CD4-positive, alpha-beta T cell treated with Interleukin-1 beta for 1 hour (primary cell): ENCODE results near the gene UGT2A1.
"Not testable (repeated sequence)": the region's sequence is repeated elsewhere in the genome, so short reads cannot be mapped to it uniquely, and the experiment has no call there.

Source experiments
- DNase-seq, 2 donors: peaks; one replicate each; pipeline ENCODE4 v3.0.0-alpha.2; 2020 to 2022

UGT2A1 gene

GRCh38 chr4:69653147-69653546 lies at the start of gene UGT2A1:
Gene UGT2A1 (minus strand): TSS chr4:69653247. CDS start chr4:69647644, 5,603 bp downstream.
- no peak for DNase-seq

GRCh38 chr4:69702201-69702600 lies 49.2 kb upstream of the UGT2A1 start:
- no peak for DNase-seq

GRCh38 chr4:69701696-69702095 lies 48.6 kb upstream of the UGT2A1 start:
- no peak for DNase-seq

GRCh38 chr4:69697536-69698242 lies 44.6 kb upstream of the UGT2A1 start:
- no peak for DNase-seq

- DNase-seq: peak in 1 of 2 donors; percentile 48
Observed at GRCh38 chr4:69689599-69689998, 36.6 kb upstream of the UGT2A1 start.

GRCh38 chr4:69684804-69685203 lies 31.8 kb upstream of the UGT2A1 start:
- DNase-seq: no peak

- DNase-seq: no peak
Observed at GRCh38 chr4:69668680-69669079, 15.6 kb upstream of the UGT2A1 start.

GRCh38 chr4:69664009-69664408 lies 11.0 kb upstream of the UGT2A1 start:
- DNase-seq: not testable (repeated sequence)

GRCh38 chr4:69661130-69661803 lies 8.2 kb upstream of the UGT2A1 start:
- DNase-seq: peak; percentile 2 to 11

- no peak for DNase-seq
Observed at GRCh38 chr4:69658133-69658532, 5.1 kb upstream of the UGT2A1 start.

GRCh38 chr4:69656653-69657158 lies 3.7 kb upstream of the UGT2A1 start:
- DNase-seq: no peak

GRCh38 chr4:69650872-69651271 lies 2.2 kb downstream of the UGT2A1 start:
- DNase-seq: no peak

- DNase-seq: no peak
Observed at GRCh38 chr4:69649629-69650028, 3.4 kb downstream of the UGT2A1 start.

GRCh38 chr4:69649207-69649606 lies 3.8 kb downstream of the UGT2A1 start:
- no peak for DNase-seq

GRCh38 chr4:69642961-69643360 lies 10.1 kb downstream of the UGT2A1 start:
- DNase-seq: no peak

GRCh38 chr4:69640289-69640688 lies 12.8 kb downstream of the UGT2A1 start:
- no peak for DNase-seq

- no peak for DNase-seq
Observed at GRCh38 chr4:69639542-69639941, 13.5 kb downstream of the UGT2A1 start, which contains the start of gene UGT2A2. Gene UGT2A2 (minus strand): TSS chr4:69639642. CDS start chr4:69639640, 2 bp downstream.

GRCh38 chr4:69617083-69617694 lies 35.9 kb downstream of the UGT2A1 start:
- no peak for DNase-seq

- no peak for DNase-seq
Observed at GRCh38 chr4:69610484-69610883, 42.6 kb downstream of the UGT2A1 start.

- DNase-seq: no peak
Observed at GRCh38 chr4:69601065-69601464, 52.0 kb downstream of the UGT2A1 start.

- DNase-seq: no peak
Observed at GRCh38 chr4:69600013-69600412, 53.0 kb downstream of the UGT2A1 start.

- no peak for DNase-seq
Observed at GRCh38 chr4:69594382-69594781, 58.7 kb downstream of the UGT2A1 start.

GRCh38 chr4:69591364-69591763 lies 61.7 kb downstream of the UGT2A1 start:
- DNase-seq: no peak

- no peak for DNase-seq
Observed at GRCh38 chr4:69589884-69590283, 63.2 kb downstream of the UGT2A1 start.
